ENCODE results near the gene LUC7L3.
"Not testable (repeated sequence)": the region's sequence is repeated elsewhere in the genome, so short reads cannot be mapped to it uniquely, and the experiment has no call there.

Gene LUC7L3

GRCh38 chr17:50710650-50711049, 8.8 kb upstream of the LUC7L3 start:
- no peak for DNase-seq

- DNase-seq: no peak
Measured at GRCh38 chr17:50712641-50713040, 6.8 kb upstream of the LUC7L3 start.

GRCh38 chr17:50715471-50715870, 3.9 kb upstream of the LUC7L3 start:
- no peak for DNase-seq

GRCh38 chr17:50719924-50720794, 756 bp downstream of the LUC7L3 start:
- DNase-seq: no peak

- no peak for DNase-seq
Measured at GRCh38 chr17:50721194-50722010, 2.0 kb downstream of the LUC7L3 start.

- DNase-seq: no peak
Measured at GRCh38 chr17:50722746-50723145, 3.3 kb downstream of the LUC7L3 start.

- DNase-seq: not testable (repeated sequence)
Measured at GRCh38 chr17:50724622-50725021, 5.2 kb downstream of the LUC7L3 start.

- no peak for DNase-seq
Measured at GRCh38 chr17:50725769-50726655, 6.6 kb downstream of the LUC7L3 start.

- DNase-seq: no peak
Measured at GRCh38 chr17:50728112-50728429, 8.7 kb downstream of the LUC7L3 start.

GRCh38 chr17:50728881-50729765, 9.7 kb downstream of the LUC7L3 start:
- no peak for DNase-seq

- no peak for DNase-seq
Measured at GRCh38 chr17:50731575-50732460, 12.4 kb downstream of the LUC7L3 start.

- no peak for DNase-seq
Measured at GRCh38 chr17:50735287-50735686, 15.9 kb downstream of the LUC7L3 start.

- peak in 1 of 2 experiments; percentile 30 for DNase-seq
Measured at GRCh38 chr17:50737118-50737698, 17.8 kb downstream of the LUC7L3 start.

- DNase-seq: no peak
Measured at GRCh38 chr17:50739098-50739497, 19.7 kb downstream of the LUC7L3 start.

GRCh38 chr17:50745631-50746030, 26.2 kb downstream of the LUC7L3 start:
- no peak for DNase-seq

GRCh38 chr17:50749245-50749644, 29.8 kb downstream of the LUC7L3 start:
- DNase-seq: no peak

- no peak for DNase-seq
Measured at GRCh38 chr17:50754521-50754920, 35.1 kb downstream of the LUC7L3 start.

GRCh38 chr17:50758524-50758923, 39.1 kb downstream of the LUC7L3 start:
- no peak for DNase-seq

GRCh38 chr17:50758989-50759544, 39.7 kb downstream of the LUC7L3 start:
- DNase-seq: no peak

- DNase-seq: no peak
Measured at GRCh38 chr17:50762177-50762576, 42.8 kb downstream of the LUC7L3 start.

Measured in activated CD4-positive, alpha-beta T cell treated with anti-CD3 and anti-CD28 coated beads, Interleukin-2, amount 50 U/mL, for 48 hours (primary cell).